HL-60 (cell line): ENCODE results near the gene SNX30.

Experiments used
- DNase-seq, 2 experiments: peaks; one replicate each; pipeline ENCODE4 v3.0.0-alpha.2; 2010 to 2020; ENCODE audit warnings: low read depth in 1 of 2, low spot score in 1 of 2
- H3K27ac ChIP-seq: fragments of 250-450 bp; sonication (Bioruptor Pico); replicated peaks from 2 replicates; pipeline ENCODE4 v1.5.1; 2020; ENCODE audit warnings: mild to moderate bottlenecking, moderate library complexity
- H3K27me3 ChIP-seq: fragments of 250-450 bp; sonication (Bioruptor Pico); 2 replicates; pipeline ENCODE4 v1.5.1; 2021; ENCODE audit warnings: mild to moderate bottlenecking, moderate library complexity; ENCODE audit not compliant: insufficient read depth, poor library complexity, severe bottlenecking
- H3K4me3 ChIP-seq: replicated peaks from 2 replicates; pipeline ENCODE4 v1.5.1; 2011; ENCODE audit warnings: mild to moderate bottlenecking, control low read depth, low read length; ENCODE audit not compliant: insufficient read depth
- GABPA ChIP-seq: IDR thresholded peaks from 2 replicates; pipeline ENCODE4 v1.6.1; 2012; ENCODE audit warnings: low read depth
- POLR2AphosphoS5 ChIP-seq: IDR thresholded peaks from 2 replicates; pipeline ENCODE4 v1.6.1; 2012; ENCODE audit warnings: low read depth
- SPI1 ChIP-seq: IDR thresholded peaks from 2 replicates; pipeline ENCODE4 v1.6.1; 2012; ENCODE audit warnings: low read depth, mild to moderate bottlenecking, borderline replicate concordance
- TF ChIP-seq, protein P1 (sequence below): IDR thresholded peaks from one replicate; pipeline ENCODE4 v1.5.1; 2011; ENCODE audit warnings: low read length, control low read depth, inconsistent platforms; ENCODE audit not compliant: insufficient read depth
- TF ChIP-seq, protein P2 (sequence below): IDR thresholded peaks from 2 replicates; pipeline ENCODE4 v1.6.1; 2012; ENCODE audit warnings: low read depth; ENCODE audit not compliant: insufficient replicate concordance

The SNX30 gene

DNA sequence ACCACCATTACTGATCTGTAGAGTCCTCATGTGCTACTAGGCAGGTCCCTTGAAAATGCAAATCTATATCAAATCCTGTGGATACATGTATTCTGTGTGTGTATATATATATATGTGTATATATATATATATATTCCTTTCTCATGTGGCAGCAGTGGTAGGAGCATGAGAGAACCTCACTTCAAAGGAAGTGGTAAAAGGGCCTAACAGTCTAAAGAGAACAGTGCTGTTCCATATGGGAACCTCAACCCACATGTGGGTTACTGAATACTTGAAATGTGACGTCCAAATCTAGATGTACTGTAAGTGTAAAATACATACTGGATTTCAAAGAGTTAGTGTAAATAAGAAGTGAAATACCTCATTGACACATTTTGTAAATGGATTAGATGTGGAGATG is 134.8 kb downstream of the SNX30 start:
- Histone ChIP-seq H3K27me3 (no peaks in the 10 kb centered on the region), H3K4me3 (no peak overlapping the region), H3K27ac (no peak overlapping the region)
- TF ChIP-seq GABPA (no peak), SPI1 (no peak), POLR2AphosphoS5 (no peak)
- TF ChIP-seq, protein P1, sequence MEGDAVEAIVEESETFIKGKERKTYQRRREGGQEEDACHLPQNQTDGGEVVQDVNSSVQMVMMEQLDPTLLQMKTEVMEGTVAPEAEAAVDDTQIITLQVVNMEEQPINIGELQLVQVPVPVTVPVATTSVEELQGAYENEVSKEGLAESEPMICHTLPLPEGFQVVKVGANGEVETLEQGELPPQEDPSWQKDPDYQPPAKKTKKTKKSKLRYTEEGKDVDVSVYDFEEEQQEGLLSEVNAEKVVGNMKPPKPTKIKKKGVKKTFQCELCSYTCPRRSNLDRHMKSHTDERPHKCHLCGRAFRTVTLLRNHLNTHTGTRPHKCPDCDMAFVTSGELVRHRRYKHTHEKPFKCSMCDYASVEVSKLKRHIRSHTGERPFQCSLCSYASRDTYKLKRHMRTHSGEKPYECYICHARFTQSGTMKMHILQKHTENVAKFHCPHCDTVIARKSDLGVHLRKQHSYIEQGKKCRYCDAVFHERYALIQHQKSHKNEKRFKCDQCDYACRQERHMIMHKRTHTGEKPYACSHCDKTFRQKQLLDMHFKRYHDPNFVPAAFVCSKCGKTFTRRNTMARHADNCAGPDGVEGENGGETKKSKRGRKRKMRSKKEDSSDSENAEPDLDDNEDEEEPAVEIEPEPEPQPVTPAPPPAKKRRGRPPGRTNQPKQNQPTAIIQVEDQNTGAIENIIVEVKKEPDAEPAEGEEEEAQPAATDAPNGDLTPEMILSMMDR: no peak
- TF ChIP-seq, protein P2, sequence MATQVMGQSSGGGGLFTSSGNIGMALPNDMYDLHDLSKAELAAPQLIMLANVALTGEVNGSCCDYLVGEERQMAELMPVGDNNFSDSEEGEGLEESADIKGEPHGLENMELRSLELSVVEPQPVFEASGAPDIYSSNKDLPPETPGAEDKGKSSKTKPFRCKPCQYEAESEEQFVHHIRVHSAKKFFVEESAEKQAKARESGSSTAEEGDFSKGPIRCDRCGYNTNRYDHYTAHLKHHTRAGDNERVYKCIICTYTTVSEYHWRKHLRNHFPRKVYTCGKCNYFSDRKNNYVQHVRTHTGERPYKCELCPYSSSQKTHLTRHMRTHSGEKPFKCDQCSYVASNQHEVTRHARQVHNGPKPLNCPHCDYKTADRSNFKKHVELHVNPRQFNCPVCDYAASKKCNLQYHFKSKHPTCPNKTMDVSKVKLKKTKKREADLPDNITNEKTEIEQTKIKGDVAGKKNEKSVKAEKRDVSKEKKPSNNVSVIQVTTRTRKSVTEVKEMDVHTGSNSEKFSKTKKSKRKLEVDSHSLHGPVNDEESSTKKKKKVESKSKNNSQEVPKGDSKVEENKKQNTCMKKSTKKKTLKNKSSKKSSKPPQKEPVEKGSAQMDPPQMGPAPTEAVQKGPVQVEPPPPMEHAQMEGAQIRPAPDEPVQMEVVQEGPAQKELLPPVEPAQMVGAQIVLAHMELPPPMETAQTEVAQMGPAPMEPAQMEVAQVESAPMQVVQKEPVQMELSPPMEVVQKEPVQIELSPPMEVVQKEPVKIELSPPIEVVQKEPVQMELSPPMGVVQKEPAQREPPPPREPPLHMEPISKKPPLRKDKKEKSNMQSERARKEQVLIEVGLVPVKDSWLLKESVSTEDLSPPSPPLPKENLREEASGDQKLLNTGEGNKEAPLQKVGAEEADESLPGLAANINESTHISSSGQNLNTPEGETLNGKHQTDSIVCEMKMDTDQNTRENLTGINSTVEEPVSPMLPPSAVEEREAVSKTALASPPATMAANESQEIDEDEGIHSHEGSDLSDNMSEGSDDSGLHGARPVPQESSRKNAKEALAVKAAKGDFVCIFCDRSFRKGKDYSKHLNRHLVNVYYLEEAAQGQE: no peak
- DNase-seq: no peak

DNA sequence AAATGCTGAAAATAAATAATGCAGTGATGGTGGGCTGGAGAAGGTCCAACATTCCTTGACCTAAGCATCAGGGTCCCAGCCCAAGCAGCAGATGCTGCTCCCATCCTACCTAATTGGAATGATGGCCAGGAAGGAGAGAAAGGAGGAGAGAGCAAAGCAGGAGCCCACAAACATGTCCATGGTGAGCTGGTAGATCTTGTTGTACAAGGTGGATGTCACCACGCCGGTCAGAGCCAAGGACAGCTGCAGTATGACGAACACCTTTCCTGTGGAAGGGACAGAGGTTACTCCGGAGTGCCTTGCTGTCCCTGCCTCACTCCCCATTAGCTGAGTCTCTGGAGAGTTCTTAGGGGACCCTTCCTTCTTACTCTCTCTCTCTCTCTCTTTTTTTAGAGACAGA is 135.8 kb downstream of the SNX30 start:
- Histone ChIP-seq H3K27me3 (no peaks in the 10 kb centered on the region), H3K4me3 (no peak overlapping the region), H3K27ac (no peak overlapping the region)
- no peak for DNase-seq
- TF ChIP-seq, protein P2: no peak
- no peak for TF ChIP-seq GABPA
- TF ChIP-seq POLR2AphosphoS5: no peak
- TF ChIP-seq, protein P1: no peak
- TF ChIP-seq SPI1: no peak

DNA sequence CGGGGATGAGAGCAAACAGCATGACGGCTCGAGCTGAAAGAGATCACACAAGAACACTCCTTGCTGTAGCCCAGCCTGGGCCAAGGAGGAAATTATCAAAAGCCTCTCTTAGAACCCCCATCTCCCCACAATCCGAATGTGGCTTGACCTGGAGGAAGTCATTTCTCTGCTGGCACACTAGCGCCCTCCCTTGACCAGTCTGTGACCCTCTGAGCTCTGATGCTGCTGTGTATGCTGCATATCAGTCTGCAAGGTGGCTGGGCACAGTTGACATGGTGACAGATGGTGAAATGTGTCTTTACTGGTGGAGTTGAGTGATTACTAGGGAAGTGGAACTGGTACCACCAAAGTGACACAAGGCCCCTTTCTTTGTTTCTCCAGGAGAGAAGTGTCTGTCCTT is 136.8 kb downstream of the SNX30 start:
- no peaks in the 10 kb centered on the region for H3K27me3 ChIP-seq
- peak; percentile 57 to 88 for DNase-seq
- peak; percentile 38; the same call in 1 of the 2 replicates for TF ChIP-seq SPI1
- no peak for TF ChIP-seq POLR2AphosphoS5
- TF ChIP-seq, protein P1: peak; percentile 52
- H3K27ac ChIP-seq: no peak overlapping the region
- no peak overlapping the region for H3K4me3 ChIP-seq
